ENCODE results near the gene OTOG.

OTOG gene

GRCh38 chr11:17630936-17631335, 83.9 kb downstream of the OTOG start:
- Histone ChIP-seq H3K36me3 (ENCODE audit: control insufficient read depth, insufficient read depth, low read length) (no peaks in the 10 kb centered on the region), H3K9ac (ENCODE audit: low read length) (no peak overlapping the region), H3K4me1 (ENCODE audit: control insufficient read depth, insufficient read depth, low read length) (no peaks in the 10 kb centered on the region), H3K4me3 (ENCODE audit: low read length) (no peak overlapping the region), H3K27me3 (ENCODE audit: control insufficient read depth, insufficient read depth, low read length) (no peaks in the 10 kb centered on the region), H3K27ac (ENCODE audit: low read depth, low read length) (no peak overlapping the region)

DNA sequence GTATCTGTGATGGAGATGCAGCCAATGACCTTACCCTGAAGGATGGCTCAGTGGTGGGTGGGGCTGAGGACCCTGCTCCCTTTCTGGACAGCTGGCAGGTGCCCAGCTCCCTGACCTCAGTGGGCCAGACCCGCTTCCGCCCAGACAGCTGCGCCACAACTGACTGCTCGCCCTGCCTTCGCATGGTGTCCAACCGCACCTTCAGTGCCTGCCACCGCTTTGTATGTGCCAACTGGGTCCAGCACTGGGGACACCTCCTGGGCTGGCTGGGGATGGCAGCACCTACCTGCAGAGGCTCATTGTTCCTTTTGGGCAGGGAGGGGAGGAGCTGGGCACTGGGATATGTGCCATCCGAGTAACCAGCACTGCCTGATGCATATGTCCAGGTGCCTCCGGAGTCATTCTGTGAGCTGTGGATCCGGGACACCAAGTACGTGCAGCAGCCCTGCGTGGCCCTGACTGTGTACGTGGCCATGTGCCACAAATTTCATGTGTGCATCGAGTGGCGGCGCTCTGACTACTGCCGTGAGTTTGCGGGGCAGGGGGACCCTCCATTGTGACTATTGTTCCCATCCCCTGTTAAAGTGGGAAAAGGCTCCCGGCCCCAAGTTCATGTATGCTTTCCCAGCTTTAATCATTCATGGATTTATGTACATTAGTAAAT, 84.8 kb downstream of the OTOG start:
- Histone ChIP-seq H3K27ac (ENCODE audit: low read depth, low read length) (no peak overlapping the region), H3K36me3 (ENCODE audit: control insufficient read depth, insufficient read depth, low read length) (no peaks in the 10 kb centered on the region), H3K4me1 (ENCODE audit: control insufficient read depth, insufficient read depth, low read length) (no peaks in the 10 kb centered on the region), H3K4me3 (ENCODE audit: low read length) (no peak overlapping the region), H3K27me3 (ENCODE audit: control insufficient read depth, insufficient read depth, low read length) (no peaks in the 10 kb centered on the region), H3K9ac (ENCODE audit: low read length) (no peak overlapping the region)

DNA sequence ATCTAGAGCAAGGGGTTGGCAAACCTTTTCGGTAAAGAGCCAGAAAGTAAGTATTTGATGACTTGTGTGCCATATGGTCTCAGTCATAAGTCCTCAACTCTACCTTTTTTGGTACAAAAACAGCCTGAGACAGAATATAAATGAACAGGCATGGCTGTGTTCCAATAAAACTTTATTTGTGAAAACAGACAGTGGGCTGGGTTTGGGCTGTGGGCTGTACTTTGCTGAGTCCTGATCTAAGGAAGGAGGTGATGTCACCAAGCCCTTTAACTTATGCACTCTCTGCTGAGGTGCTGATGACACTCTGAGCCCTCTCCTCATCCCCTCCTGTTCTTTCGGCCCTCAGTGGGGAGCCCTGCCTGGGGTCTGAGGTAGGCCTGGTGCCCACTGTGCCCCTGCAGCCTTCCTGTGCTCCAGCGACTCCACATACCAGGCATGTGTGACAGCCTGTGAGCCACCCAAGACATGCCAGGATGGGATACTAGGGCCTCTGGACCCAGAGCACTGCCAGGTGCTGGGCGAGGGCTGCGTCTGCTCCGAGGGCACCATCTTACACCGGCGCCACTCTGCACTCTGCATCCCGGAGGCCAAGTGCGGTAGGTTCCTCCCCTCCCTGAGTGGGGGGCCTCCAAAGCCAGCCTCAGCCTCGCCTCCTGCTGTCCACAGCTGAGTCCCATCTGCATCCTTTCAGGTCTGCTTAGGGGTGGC, 86.4 kb downstream of the OTOG start:
- Histone ChIP-seq H3K27ac (ENCODE audit: low read depth, low read length) (no peak overlapping the region), H3K4me3 (ENCODE audit: low read length) (no peak overlapping the region), H3K9ac (ENCODE audit: low read length) (no peak overlapping the region), H3K27me3 (ENCODE audit: control insufficient read depth, insufficient read depth, low read length) (peaks cover 2% of the 10 kb centered on the region), H3K36me3 (ENCODE audit: control insufficient read depth, insufficient read depth, low read length) (no peaks in the 10 kb centered on the region), H3K4me1 (ENCODE audit: control insufficient read depth, insufficient read depth, low read length) (no peaks in the 10 kb centered on the region)

GRCh38 chr11:17633987-17634775, 87.1 kb downstream of the OTOG start:
- no peak overlapping the region for H3K4me3 ChIP-seq (ENCODE audit: low read length)
- H3K27me3 ChIP-seq (ENCODE audit: control insufficient read depth, insufficient read depth, low read length) = peaks cover 2% of the 10 kb centered on the region
- H3K9ac ChIP-seq (ENCODE audit: low read length) = no peak overlapping the region
- H3K36me3 ChIP-seq (ENCODE audit: control insufficient read depth, insufficient read depth, low read length) = no peaks in the 10 kb centered on the region
- no peaks in the 10 kb centered on the region for H3K4me1 ChIP-seq (ENCODE audit: control insufficient read depth, insufficient read depth, low read length)
- no peak overlapping the region for H3K27ac ChIP-seq (ENCODE audit: low read depth, low read length)

- Histone ChIP-seq H3K4me1 (ENCODE audit: control insufficient read depth, insufficient read depth, low read length) (no peaks in the 10 kb centered on the region), H3K27ac (ENCODE audit: low read depth, low read length) (no peak overlapping the region), H3K27me3 (ENCODE audit: control insufficient read depth, insufficient read depth, low read length) (peaks cover 2% of the 10 kb centered on the region), H3K9ac (ENCODE audit: low read length) (no peak overlapping the region), H3K36me3 (ENCODE audit: control insufficient read depth, insufficient read depth, low read length) (no peaks in the 10 kb centered on the region), H3K4me3 (ENCODE audit: low read length) (no peak overlapping the region)
These were observed 87.9 kb downstream of the OTOG start for GRCh38 chr11:17634776-17635550.

- Histone ChIP-seq H3K36me3 (ENCODE audit: control insufficient read depth, insufficient read depth, low read length) (no peaks in the 10 kb centered on the region), H3K27ac (ENCODE audit: low read depth, low read length) (no peak overlapping the region)
These were observed 88.5 kb downstream of the OTOG start for GRCh38 chr11:17635551-17635938.

DNA sequence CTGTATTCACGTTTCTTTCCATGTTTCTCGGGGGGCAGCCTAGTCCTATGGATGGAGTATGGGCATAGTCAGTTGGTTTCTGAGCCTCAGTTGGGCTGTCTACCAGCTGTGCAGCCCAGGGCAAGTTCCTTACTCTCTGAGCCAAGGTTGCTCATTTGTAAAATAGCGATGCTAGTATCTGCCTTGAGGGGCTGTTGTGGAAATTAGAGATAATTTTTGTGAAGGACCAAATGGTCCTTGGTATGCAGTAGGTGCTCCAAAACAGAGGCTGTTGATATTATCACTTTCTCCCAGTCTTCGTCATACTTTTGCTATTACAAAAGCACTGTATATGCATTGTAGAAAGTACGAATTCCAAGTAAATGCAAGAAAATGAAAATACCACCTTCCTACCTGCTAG, 89.7 kb downstream of the OTOG start:
- H3K36me3 ChIP-seq (ENCODE audit: control insufficient read depth, insufficient read depth, low read length) = no peaks in the 10 kb centered on the region
- no peak overlapping the region for H3K9ac ChIP-seq (ENCODE audit: low read length)
- H3K27ac ChIP-seq (ENCODE audit: low read depth, low read length) = no peak overlapping the region
- no peaks in the 10 kb centered on the region for H3K4me1 ChIP-seq (ENCODE audit: control insufficient read depth, insufficient read depth, low read length)
- no peak overlapping the region for H3K4me3 ChIP-seq (ENCODE audit: low read length)
- H3K27me3 ChIP-seq (ENCODE audit: control insufficient read depth, insufficient read depth, low read length) = peaks cover 2% of the 10 kb centered on the region

More at GRCh38 chr11:17635551-17635938, 88.5 kb downstream of the OTOG start:
- peaks cover 2% of the 10 kb centered on the region for H3K27me3 ChIP-seq (ENCODE audit: control insufficient read depth, insufficient read depth, low read length)
- no peaks in the 10 kb centered on the region for H3K4me1 ChIP-seq (ENCODE audit: control insufficient read depth, insufficient read depth, low read length)
- H3K4me3 ChIP-seq (ENCODE audit: low read length) = no peak overlapping the region
- no peak overlapping the region for H3K9ac ChIP-seq (ENCODE audit: low read length)

DNA sequence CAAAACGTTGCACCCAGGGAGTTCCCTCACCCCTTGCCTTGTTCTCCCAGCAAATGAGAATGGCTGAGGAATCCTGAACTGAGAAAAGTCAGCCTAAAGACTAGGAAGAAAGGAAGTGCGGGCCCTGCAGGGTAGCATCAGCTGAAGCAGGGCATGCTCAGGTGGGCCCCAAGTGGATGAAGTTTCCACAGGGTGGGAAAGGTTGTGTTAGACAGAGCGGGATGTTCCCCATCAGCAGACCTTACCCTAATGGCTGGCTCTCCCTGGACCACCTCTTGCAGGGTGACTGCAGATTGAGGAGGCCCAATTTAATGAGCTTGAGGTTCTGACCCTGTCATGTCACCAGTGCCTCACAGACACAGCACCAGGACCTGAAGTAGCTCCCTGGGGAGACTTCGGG, 90.8 kb downstream of the OTOG start:
- no peak overlapping the region for H3K4me3 ChIP-seq (ENCODE audit: low read length)
- no peaks in the 10 kb centered on the region for H3K4me1 ChIP-seq (ENCODE audit: control insufficient read depth, insufficient read depth, low read length)
- H3K36me3 ChIP-seq (ENCODE audit: control insufficient read depth, insufficient read depth, low read length) = no peaks in the 10 kb centered on the region
- no peak overlapping the region for H3K9ac ChIP-seq (ENCODE audit: low read length)
- H3K27ac ChIP-seq (ENCODE audit: low read depth, low read length) = no peak overlapping the region
- H3K27me3 ChIP-seq (ENCODE audit: control insufficient read depth, insufficient read depth, low read length) = peaks cover 2% of the 10 kb centered on the region

GRCh38 chr11:17638311-17638710, 91.3 kb downstream of the OTOG start:
- no peak overlapping the region for H3K9ac ChIP-seq (ENCODE audit: low read length)
- no peaks in the 10 kb centered on the region for H3K36me3 ChIP-seq (ENCODE audit: control insufficient read depth, insufficient read depth, low read length)
- H3K4me3 ChIP-seq (ENCODE audit: low read length) = no peak overlapping the region
- H3K27me3 ChIP-seq (ENCODE audit: control insufficient read depth, insufficient read depth, low read length) = peaks cover 2% of the 10 kb centered on the region
- no peaks in the 10 kb centered on the region for H3K4me1 ChIP-seq (ENCODE audit: control insufficient read depth, insufficient read depth, low read length)
- no peak overlapping the region for H3K27ac ChIP-seq (ENCODE audit: low read depth, low read length)

- no peaks in the 10 kb centered on the region for H3K4me1 ChIP-seq (ENCODE audit: control insufficient read depth, insufficient read depth, low read length)
- H3K9ac ChIP-seq (ENCODE audit: low read length) = no peak overlapping the region
- H3K27ac ChIP-seq (ENCODE audit: low read depth, low read length) = no peak overlapping the region
- no peaks in the 10 kb centered on the region for H3K36me3 ChIP-seq (ENCODE audit: control insufficient read depth, insufficient read depth, low read length)
- H3K4me3 ChIP-seq (ENCODE audit: low read length) = no peak overlapping the region
- H3K27me3 ChIP-seq (ENCODE audit: control insufficient read depth, insufficient read depth, low read length) = peaks cover 2% of the 10 kb centered on the region
These were observed 92.0 kb downstream of the OTOG start for GRCh38 chr11:17639091-17639490.

- H3K27me3 ChIP-seq (ENCODE audit: control insufficient read depth, insufficient read depth, low read length) = peaks cover 2% of the 10 kb centered on the region
- H3K4me1 ChIP-seq (ENCODE audit: control insufficient read depth, insufficient read depth, low read length) = no peaks in the 10 kb centered on the region
- H3K4me3 ChIP-seq (ENCODE audit: low read length) = no peak overlapping the region
- H3K9ac ChIP-seq (ENCODE audit: low read length) = no peak overlapping the region
- no peaks in the 10 kb centered on the region for H3K36me3 ChIP-seq (ENCODE audit: control insufficient read depth, insufficient read depth, low read length)
- no peak overlapping the region for H3K27ac ChIP-seq (ENCODE audit: low read depth, low read length)
These were observed 92.7 kb downstream of the OTOG start for GRCh38 chr11:17639781-17640180.
